GM18526 (cell line): ENCODE measurements around the gene TPD52L1.

ENCODE experiments used
- POLR2A ChIP-seq: IDR thresholded peaks from 3 replicates; pipeline ENCODE4 v1.6.1; 2011; ENCODE audit not compliant: insufficient read length; ENCODE audit errors: extremely low read depth

The TPD52L1 gene

DNA sequence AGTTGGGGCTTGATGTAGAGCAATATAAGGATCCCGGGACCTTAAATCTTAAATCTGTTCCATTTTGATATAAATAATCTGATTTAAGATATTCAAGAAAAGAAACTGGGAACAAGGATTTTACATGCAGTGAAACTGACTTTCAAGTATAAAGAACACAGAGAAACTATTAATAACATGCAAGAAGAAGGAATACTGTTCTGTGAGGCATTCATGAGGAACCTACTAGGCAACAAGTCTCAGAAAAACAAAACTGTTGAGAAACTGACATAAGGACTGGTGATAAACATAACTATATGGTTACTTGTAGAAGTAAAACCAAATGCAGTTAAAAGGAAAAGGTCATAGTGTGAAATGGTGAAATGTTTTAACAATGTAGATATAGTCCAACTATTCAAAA, 132.4 kb downstream of the TPD52L1 start:
- no peak for TF ChIP-seq POLR2A

DNA sequence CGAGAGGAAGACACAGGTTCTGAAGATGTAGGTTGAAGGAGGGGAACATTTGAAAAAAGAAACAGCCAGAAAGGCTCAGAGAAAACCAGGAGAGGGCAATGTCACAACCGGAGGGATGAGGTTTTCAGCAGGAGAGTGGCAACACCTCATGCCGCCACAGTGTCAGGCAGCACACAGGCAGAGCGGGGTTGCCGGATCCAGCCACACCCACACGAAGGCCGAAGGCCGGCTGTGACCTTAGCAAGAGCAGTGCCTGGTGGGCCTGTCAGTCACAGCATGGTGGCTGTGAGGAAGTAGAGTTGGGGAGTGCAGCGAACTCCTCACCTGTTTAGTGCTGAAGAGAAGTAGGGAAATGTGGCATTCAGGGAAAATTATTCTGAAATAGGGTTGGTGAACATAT, 134.1 kb downstream of the TPD52L1 start:
- TF ChIP-seq POLR2A = no peak

DNA sequence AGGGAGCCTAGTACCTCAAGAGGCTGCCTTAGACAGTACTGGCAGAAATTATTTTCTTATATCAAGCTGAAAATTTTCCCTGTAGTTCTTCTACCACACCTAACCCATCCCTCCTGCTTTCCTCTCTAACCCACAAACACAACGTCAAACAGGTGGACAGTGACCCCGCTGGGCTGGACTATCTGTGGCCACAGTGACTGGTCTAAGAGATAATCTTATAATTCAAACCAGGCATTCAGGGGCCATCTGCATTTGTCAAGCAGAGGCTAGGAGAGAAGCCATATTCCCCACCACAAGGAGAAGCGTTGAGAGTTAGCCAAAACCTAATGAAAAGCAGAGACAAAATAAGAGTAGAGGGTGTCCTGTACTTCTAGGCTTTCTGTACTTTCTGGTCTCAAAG, 140.0 kb downstream of the TPD52L1 start:
- no peak for TF ChIP-seq POLR2A

DNA sequence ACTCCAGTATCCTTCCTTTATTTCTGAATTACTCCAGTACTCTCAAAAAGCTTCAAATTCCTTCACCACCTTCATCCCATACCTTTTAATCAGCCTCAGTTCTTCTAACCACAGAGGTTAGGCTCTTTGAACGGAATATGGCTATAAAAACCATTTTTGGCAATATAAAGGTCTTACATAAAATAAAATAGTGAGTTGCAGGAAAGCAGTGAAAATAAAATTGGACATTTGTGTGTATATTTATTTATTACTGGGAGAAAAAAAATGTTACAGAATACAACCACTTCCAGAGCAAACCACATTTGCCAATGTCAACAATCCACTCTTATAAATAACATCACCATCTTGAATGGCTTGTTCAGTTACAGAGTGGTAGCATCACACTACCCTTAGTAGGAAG, 140.5 kb downstream of the TPD52L1 start:
- TF ChIP-seq POLR2A = no peak

DNA sequence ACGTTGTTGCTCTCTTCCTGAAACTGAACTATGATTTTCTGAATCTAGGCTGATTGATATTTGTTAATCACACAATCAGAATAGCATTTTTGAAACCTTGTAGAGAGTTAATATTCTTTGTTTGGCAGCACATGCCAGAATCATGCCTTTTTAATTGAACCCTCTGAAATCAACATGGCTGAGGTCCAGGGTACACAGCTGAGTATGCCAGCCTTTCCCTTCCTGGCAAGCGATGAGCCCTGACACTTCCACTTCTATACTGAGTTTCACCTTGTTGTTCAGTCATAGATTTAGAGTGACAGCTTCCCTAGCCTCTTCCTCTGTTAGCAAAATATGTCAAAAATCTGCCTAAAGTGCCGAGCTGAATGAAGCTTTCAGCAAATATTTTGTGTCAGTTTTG, 141.4 kb downstream of the TPD52L1 start:
- TF ChIP-seq POLR2A = no peak

- no peak for TF ChIP-seq POLR2A
These were observed 142.9 kb downstream of the TPD52L1 start for GRCh38 chr6:125296471-125296870.

GRCh38 chr6:125299257-125299656, 145.7 kb downstream of the TPD52L1 start:
- TF ChIP-seq POLR2A = no peak

DNA sequence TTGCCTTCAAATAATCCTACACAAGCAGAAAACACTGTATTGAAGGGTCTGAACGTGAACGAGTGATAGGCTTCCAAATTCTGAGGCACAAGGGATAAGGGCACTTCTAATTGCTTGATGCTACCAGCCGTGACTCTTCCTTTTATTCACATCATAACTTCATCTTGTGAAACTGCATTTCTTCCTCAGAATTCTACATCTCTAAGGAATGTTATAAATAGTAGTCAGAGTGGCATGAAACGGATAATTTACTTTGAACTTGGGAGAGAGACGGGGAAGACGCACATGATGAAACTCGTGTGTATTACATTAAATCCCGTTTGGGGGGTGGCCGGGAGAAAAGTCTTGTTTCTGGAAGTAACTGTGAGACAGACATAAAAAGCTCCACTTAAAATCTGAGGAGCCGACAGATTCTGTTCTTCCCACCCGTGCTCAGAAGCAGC, 147.4 kb downstream of the TPD52L1 start:
- no peak for TF ChIP-seq POLR2A

- TF ChIP-seq POLR2A = peak; percentile 71
These were observed 148.1 kb downstream of the TPD52L1 start, which contains the start of gene HDDC2 for GRCh38 chr6:125301435-125302391. TSS of gene HDDC2 (minus strand) at chr6:125301967. CDS start at chr6:125301932, 35 bp downstream.

DNA sequence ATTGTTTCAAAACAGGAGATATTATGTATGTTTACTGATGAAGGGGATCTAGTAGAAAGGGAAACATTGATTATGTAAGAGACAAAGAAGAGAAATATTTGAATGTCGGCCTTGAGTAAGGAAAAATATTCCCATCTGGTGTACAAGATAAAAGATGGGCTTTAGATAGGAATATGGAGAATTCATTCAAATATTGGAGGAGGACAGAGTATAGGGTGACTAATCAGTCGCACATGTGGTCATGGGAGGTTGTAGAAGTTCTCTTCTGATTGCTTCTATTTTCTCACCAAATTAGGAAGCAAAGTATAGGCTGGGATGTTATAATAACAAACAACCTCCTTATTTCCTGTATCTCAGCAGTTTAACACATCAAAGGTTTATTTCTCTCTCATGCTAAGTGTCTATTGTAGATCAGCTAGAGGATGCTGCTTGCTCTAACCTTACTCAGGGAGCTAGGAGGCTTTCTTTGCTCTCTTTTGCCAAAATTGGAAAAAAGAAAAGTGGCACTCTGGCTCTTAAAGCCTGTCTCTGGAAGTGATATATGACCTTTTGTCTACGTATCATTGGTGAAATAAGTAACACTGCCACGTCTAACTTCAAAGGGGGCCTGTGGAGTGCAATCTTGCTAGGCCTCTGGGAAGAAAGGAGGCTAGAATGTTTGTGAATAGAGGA, 149.4 kb downstream of the TPD52L1 start:
- no peak for TF ChIP-seq POLR2A

GRCh38 chr6:125303512-125303854, 149.9 kb downstream of the TPD52L1 start:
- no peak for TF ChIP-seq POLR2A

DNA sequence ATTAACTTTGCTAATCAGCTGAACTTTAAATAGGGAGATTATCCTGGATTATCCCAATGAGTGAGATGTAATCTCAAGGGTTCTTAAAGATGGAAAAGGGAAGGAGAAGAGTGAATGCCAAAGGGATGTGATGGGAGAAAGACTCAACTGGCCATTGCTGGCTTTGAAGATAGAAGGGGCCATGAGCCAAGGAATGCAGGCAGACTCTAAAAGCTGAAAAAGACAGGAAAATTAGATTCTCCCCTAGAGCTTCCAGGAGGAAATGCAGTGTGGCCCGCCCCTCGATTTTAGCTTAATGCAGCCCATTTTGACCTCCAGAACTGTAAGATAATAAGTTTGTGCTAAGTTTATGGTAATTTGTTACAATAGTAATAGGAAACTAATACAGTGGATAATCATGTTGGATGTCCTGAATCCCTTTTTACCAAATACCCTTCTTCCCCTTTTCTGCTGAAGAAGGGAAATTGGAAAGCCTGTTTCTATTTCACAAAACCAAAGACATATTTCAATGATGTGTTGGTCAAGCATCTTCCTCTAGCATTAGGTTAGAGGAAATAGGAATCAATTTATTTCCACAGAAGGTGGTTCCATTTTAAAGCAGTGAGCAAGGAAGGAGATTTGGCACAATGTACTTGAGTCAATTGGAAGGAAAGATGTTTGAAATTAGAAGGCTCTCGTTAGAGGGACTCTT, 151.5 kb downstream of the TPD52L1 start:
- no peak for TF ChIP-seq POLR2A

- no peak for TF ChIP-seq POLR2A
These were observed 153.2 kb downstream of the TPD52L1 start for GRCh38 chr6:125306756-125307149.

DNA sequence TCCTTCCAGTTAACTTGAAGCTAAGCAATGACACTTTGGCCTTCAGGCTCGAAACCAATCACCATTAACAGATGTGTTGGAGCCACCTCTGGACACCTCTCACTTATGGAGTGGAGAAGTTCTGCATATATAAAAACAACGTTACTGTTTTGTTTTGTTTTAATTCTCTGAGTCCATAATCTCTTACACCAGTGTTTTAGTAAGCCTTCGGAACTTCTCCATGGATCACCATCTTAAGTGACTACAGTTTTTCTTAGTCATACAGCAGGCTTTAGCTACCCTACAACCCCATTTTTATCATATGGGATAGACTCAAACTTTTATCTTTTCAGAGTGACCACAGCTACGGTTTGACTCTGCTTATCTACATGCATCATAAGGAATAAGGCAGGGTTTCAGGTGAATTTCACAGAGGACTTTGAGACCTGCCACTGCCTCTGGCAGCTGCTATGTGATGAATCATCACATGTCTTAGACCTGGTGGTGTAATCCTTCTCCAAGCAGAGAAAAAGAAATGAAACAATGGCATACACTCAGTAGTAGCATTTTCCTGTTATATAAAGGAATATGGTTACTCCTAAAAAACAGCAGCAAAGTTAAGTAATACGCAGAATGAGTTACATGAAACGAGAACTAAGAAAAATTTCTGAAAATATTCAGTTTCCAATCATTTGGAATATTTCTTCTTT, 153.7 kb downstream of the TPD52L1 start:
- no peak for TF ChIP-seq POLR2A

DNA sequence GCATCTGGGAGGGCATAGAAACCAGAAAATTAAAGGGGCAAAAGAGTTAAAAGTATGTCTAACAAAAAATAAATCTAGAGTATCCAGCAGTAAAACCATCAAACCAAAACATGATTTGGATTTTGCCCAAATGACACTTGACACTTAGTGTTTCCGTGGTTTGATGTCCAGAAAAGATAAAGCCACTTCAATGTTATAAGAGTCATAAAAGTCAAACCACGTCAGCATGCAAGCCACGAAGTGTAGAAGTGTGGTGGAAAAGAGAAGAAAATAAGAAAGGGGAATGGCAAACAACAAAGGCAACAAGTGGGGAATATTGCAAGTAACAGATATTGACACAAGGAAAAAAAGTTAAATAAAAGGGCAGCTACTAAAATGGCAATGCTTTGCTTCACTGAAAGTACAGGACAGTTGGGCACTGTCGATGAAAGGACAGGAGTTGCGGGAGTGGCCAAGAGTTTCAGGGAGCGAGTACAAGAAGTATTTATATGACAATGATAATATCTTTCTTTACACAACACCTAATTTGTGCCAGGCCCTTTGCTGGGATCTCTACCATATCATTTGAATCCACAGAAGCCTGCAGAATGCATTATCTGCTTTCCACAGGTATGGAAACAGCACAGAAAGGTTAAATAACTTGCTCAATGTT, 154.5 kb downstream of the TPD52L1 start:
- no peak for TF ChIP-seq POLR2A

DNA sequence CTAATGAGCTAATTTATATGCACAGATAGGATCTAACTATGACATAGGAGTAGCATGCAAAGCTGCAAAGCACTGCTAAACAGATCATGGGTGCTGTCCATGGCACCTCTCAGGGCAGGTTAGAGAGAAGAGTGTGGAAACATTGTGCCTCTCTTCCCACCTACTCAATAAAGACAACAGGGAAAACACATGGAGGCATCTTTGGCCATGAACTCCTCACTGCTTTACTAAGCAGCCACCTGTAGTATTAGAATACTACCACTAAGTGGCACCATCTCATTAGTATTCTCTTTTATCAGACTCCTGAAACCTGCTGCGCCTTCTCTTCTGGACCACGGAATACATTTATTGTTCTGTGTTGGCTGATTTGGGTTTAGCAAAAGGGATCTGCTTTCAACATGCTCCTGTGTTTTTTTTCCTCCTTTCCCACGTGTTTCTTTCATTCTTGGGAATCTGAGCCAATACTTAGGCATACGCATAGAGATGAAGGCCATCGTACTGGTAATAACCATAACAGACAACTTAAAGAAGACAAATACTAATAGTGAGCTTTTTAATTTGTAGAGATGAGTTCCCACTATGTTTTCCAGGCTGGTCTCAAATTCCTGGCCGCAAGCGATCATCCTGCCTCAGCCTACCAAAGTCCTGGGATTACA, 157.5 kb downstream of the TPD52L1 start:
- TF ChIP-seq POLR2A = no peak
